GM18909 (cell line): ENCODE results near the gene CTAG1A.
"Not testable (repeated sequence)": the region's sequence is repeated elsewhere in the genome, so short reads cannot be mapped to it uniquely, and the experiment has no call there.

Source experiments
- ATAC-seq: cut with Tn5 transposase; IDR thresholded peaks from one replicate; pipeline ENCODE4 v1.9.1; 2021; ENCODE audit warnings: mild to moderate bottlenecking; ENCODE audit not compliant: unreplicated experiment, poor library complexity

Gene CTAG1A

GRCh38 chrX:154607976-154608375 lies 23.0 kb downstream of the CTAG1A start:
- not testable (repeated sequence) for ATAC-seq

GRCh38 chrX:154608823-154609222 lies 23.9 kb downstream of the CTAG1A start:
- ATAC-seq, result not testable (repeated sequence)

- not testable (repeated sequence) for ATAC-seq
Observed at GRCh38 chrX:154611146-154611545, 26.2 kb downstream of the CTAG1A start.

GRCh38 chrX:154613586-154613985 lies 28.7 kb downstream of the CTAG1A start:
- ATAC-seq, result not testable (repeated sequence)

- not testable (repeated sequence) for ATAC-seq
Observed at GRCh38 chrX:154619182-154619581, 34.2 kb downstream of the CTAG1A start, which contains the start of gene CTAG1B. Gene CTAG1B (minus strand): TSS chrX:154619282. CDS start chrX:154619218, 64 bp downstream.

GRCh38 chrX:154620767-154621414 lies 36.0 kb downstream of the CTAG1A start:
- not testable (repeated sequence) for ATAC-seq

GRCh38 chrX:154628960-154629359 lies 44.0 kb downstream of the CTAG1A start:
- not testable (repeated sequence) for ATAC-seq

GRCh38 chrX:154630949-154631348 lies 46.0 kb downstream of the CTAG1A start:
- ATAC-seq, result not testable (repeated sequence)

GRCh38 chrX:154633661-154634060 lies 48.7 kb downstream of the CTAG1A start:
- not testable (repeated sequence) for ATAC-seq
